Keratinocyte (primary cell): Measurements from ENCODE around the gene VWC2L. TPM values are rescaled to one million over a fixed set of nuclear protein-coding genes. Genes with fewer than 3 reads are reported as not detected.

Source experiments
- DNase-seq: peaks from one replicate; pipeline ENCODE4 v3.0.0-alpha.2; 2011; ENCODE audit warnings: low read depth, missing footprints, low spot score
- FAIRE-seq: peaks from 2 replicates; lab custom pipeline; 2011; peaks lifted over from hg19 to GRCh38; lab: Jason Lieb, UNC
- H2AFZ ChIP-seq: 2 replicates; pipeline ENCODE4 v1.6.0; 2012; ENCODE audit warnings: low read length, control low read depth, inconsistent platforms; ENCODE audit not compliant: control insufficient read depth
- H3K27ac ChIP-seq: 2 replicates; pipeline ENCODE4 v1.5.1; 2011; ENCODE audit warnings: low read length; ENCODE audit not compliant: control insufficient read depth, insufficient read depth
- H3K27me3 ChIP-seq: 3 replicates; pipeline ENCODE4 v1.6.0; 2011; ENCODE audit warnings: low read length; ENCODE audit not compliant: control insufficient read depth, insufficient read depth; ENCODE audit errors: extremely low read depth
- H3K36me3 ChIP-seq, 2 experiments: 2 replicates in 1 of 2; 3 replicates in 1 of 2; pipeline ENCODE4 v1.5.1; 2011; ENCODE audit warnings: low read length in 2 of 2, mild to moderate bottlenecking in 1 of 2; ENCODE audit not compliant: control insufficient read depth in 2 of 2, insufficient read depth in 2 of 2; ENCODE audit errors: extremely low read depth in 1 of 2
- H3K4me1 ChIP-seq: 3 replicates; pipeline ENCODE4 v1.5.1; 2011; ENCODE audit warnings: low read length; ENCODE audit not compliant: control insufficient read depth, insufficient read depth; ENCODE audit errors: extremely low read depth
- H3K4me2 ChIP-seq: 3 replicates; pipeline ENCODE4 v1.6.0; 2011; ENCODE audit warnings: low read depth, low read length; ENCODE audit not compliant: control insufficient read depth, insufficient read depth; ENCODE audit errors: extremely low read depth
- H3K4me3 ChIP-seq, 3 experiments: fragments of 200-600 bp in 1 of 3; sonication (generic) in 1 of 3; 2 replicates in 2 of 3; 3 replicates in 1 of 3; pipeline ENCODE4 v1.5.1; 2011 to 2016; ENCODE audit warnings: low read length in 3 of 3, mild to moderate bottlenecking in 3 of 3, control low read depth in 2 of 3, inconsistent platforms in 1 of 3, low read depth in 1 of 3, mixed read lengths in 1 of 3, mixed run types in 1 of 3, moderate library complexity in 1 of 3; ENCODE audit not compliant: control insufficient read depth in 2 of 3, insufficient read depth in 2 of 3; ENCODE audit errors: extremely low read depth in 1 of 3
- H3K79me2 ChIP-seq: 2 replicates; pipeline ENCODE4 v1.6.0; 2012; ENCODE audit warnings: low read length; ENCODE audit not compliant: control insufficient read depth, insufficient read depth
- H3K9ac ChIP-seq: 3 replicates; pipeline ENCODE4 v1.6.0; 2011; ENCODE audit warnings: low read length; ENCODE audit not compliant: control insufficient read depth, insufficient read depth; ENCODE audit errors: extremely low read depth
- H3K9me1 ChIP-seq: 3 replicates; pipeline ENCODE4 v1.6.0; 2011; ENCODE audit warnings: low read length; ENCODE audit not compliant: control insufficient read depth, insufficient read depth; ENCODE audit errors: extremely low read depth
- H3K9me3 ChIP-seq: 2 replicates; pipeline ENCODE4 v1.5.1; 2012; ENCODE audit warnings: low read depth, low read length; ENCODE audit not compliant: control insufficient read depth
- H4K20me1 ChIP-seq: 3 replicates; pipeline ENCODE4 v1.6.0; 2011; ENCODE audit warnings: low read length; ENCODE audit not compliant: control insufficient read depth, insufficient read depth; ENCODE audit errors: extremely low read depth
- EZH2 ChIP-seq: IDR thresholded peaks from one replicate; pipeline ENCODE4 v1.6.1; 2012; ENCODE audit warnings: inconsistent platforms, mild to moderate bottlenecking, low read length, moderate library complexity
- dilution Hi-C: fragments of 300-500 bp; cut with MboI; formaldehyde crosslinking; loops from one replicate; pipeline ENCODE4 v1.7.0; 2020; ENCODE audit warnings: low sequenced_read_pairs; ENCODE audit not compliant: extremely low pct_ligation_motif_present
- polyA plus RNA-seq, 5 experiments: library from polyadenylated mRNA; depleted of rRNA in 3 of 5; stranded (reverse) in 3 of 5; stranded (forward) in 1 of 5; unstranded in 1 of 5; fragments of >200 nt; gene quantifications; 1 replicate in 1 of 5; 2 replicates in 3 of 5; 3 replicates in 1 of 5; pipeline versions ENCODE4 v1.2.1 to v1.2.3, GENCODE V29; 2011 to 2012; ENCODE audit warnings: missing spikeins in 2 of 5, low read depth in 1 of 5, low replicate concordance in 1 of 5
- TF ChIP-seq, protein P1 (sequence below), 3 experiments: IDR thresholded peaks in 1 of 3; conservative IDR thresholded peaks in 1 of 3; optimal IDR thresholded peaks in 1 of 3; 2 replicates in 2 of 3; 3 replicates in 1 of 3; pipeline versions ENCODE3 to v1.5.1; 2011; ENCODE audit warnings: low read length in 3 of 3, mild to moderate bottlenecking in 3 of 3, moderate library complexity in 2 of 3, control low read depth in 1 of 3, inconsistent platforms in 1 of 3; ENCODE audit not compliant: insufficient read depth in 2 of 3; ENCODE audit errors: extremely low read depth in 1 of 3

VWC2L gene
- polyA plus RNA-seq, 1 donor (not counting 4 experiments of a cell fraction or from before 2014, with no cell fraction given) = not detected

DNA sequence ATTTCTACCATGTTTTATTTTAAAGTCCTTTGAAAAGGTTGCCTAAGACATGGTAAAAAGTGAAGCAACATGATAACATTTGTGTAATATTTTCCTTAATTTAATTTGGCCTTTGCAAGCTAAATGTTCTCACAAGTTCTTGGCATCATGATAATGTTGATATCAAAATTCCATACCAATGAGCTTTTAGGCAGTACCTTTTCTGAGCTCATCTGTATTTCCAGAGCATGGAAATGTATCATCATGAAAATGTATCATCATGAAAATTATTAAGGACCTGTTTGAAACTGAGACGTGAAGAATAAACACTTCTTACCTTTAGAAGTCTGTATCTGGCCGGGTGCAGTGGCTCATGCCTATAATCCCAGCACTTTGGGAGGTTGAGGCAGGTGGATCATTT, 73.8 kb downstream of the VWC2L start:
- DNase-seq (no peak), FAIRE-seq (no peak)
- Histone ChIP-seq H3K9me1 (no peaks in the 10 kb centered on the region), H2AFZ (no peak overlapping the region), H3K79me2 (no peaks in the 10 kb centered on the region), H3K4me1 (no peaks in the 10 kb centered on the region), H3K9me3 (no peaks in the 10 kb centered on the region), H3K36me3 (no peaks in the 10 kb centered on the region), H3K4me2 (no peak overlapping the region), H3K9ac (no peak overlapping the region), H3K27me3 (no peaks in the 10 kb centered on the region), H3K4me3 (no peak overlapping the region), H3K27ac (no peak overlapping the region), H4K20me1 (no peaks in the 10 kb centered on the region)
- TF ChIP-seq EZH2 = no peak
- TF ChIP-seq, protein P1, sequence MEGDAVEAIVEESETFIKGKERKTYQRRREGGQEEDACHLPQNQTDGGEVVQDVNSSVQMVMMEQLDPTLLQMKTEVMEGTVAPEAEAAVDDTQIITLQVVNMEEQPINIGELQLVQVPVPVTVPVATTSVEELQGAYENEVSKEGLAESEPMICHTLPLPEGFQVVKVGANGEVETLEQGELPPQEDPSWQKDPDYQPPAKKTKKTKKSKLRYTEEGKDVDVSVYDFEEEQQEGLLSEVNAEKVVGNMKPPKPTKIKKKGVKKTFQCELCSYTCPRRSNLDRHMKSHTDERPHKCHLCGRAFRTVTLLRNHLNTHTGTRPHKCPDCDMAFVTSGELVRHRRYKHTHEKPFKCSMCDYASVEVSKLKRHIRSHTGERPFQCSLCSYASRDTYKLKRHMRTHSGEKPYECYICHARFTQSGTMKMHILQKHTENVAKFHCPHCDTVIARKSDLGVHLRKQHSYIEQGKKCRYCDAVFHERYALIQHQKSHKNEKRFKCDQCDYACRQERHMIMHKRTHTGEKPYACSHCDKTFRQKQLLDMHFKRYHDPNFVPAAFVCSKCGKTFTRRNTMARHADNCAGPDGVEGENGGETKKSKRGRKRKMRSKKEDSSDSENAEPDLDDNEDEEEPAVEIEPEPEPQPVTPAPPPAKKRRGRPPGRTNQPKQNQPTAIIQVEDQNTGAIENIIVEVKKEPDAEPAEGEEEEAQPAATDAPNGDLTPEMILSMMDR (optimal IDR thresholded peaks at IDR 0.05 in 1 of 3, IDR thresholded peaks at IDR 0.05 in 1 of 3, conservative IDR thresholded peaks at IDR 0.05 in 1 of 3; ENCODE audit: extremely low read depth in 1 of 3, insufficient read depth in 2 of 3, low read length in 3 of 3) = no peak
- dilution Hi-C loops = no loop called here

DNA sequence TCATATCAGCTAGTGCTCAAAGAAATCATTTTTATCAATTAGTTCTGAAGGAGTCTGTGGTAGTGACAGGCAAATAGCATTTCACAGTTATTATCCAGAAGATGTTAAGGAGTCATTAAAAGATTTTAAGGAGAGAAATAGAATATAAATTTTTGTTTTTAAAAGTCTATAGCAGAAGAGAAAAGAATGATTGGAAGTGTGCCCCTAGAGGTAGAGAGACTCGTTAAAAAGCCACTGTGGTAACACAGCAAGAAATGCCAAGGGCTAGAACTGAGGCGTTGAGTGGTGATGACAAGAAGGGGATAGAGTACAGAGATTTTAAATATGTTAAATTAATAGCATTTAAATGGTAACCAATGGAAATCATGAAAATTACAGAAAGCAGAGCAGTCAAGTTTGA, 78.3 kb downstream of the VWC2L start:
- TF ChIP-seq EZH2 = no peak
- TF ChIP-seq, protein P1 (optimal IDR thresholded peaks at IDR 0.05 in 1 of 3, IDR thresholded peaks at IDR 0.05 in 1 of 3, conservative IDR thresholded peaks at IDR 0.05 in 1 of 3; ENCODE audit: extremely low read depth in 1 of 3, insufficient read depth in 2 of 3, low read length in 3 of 3) = no peak
- H3K4me3 ChIP-seq = no peak overlapping the region

More for the DNA sequence above, 78.3 kb downstream of the VWC2L start:
- Histone ChIP-seq H3K27ac (no peak overlapping the region), H2AFZ (no peak overlapping the region), H3K4me1 (no peaks in the 10 kb centered on the region), H3K9me1 (no peaks in the 10 kb centered on the region), H3K9me3 (no peaks in the 10 kb centered on the region), H3K4me2 (no peak overlapping the region), H3K9ac (no peak overlapping the region), H3K79me2 (no peaks in the 10 kb centered on the region), H3K27me3 (no peaks in the 10 kb centered on the region), H4K20me1 (no peaks in the 10 kb centered on the region), H3K36me3 (no peaks in the 10 kb centered on the region)
- DNase-seq (no peak), FAIRE-seq (no peak)
- dilution Hi-C loops = no loop called here
